Left renal pelvis (tissue), 4 donors: Measurements from ENCODE around the gene TBR1. TPM values are rescaled to one million over a fixed set of nuclear protein-coding genes. Genes with fewer than 3 reads are reported as not detected.

Source experiments
- DNase-seq, 4 donors: peaks; one replicate each; pipeline ENCODE4 v3.0.0-alpha.2; 2013; ENCODE audit warnings: low read depth in 4 of 4, low spot score in 3 of 4
- polyA plus RNA-seq, 4 donors: library from polyadenylated mRNA; unstranded; fragments of 120-200 nt; gene quantifications; one replicate each; pipeline ENCODE4 v1.2.1, GENCODE V29; 2013; ENCODE audit not compliant: insufficient read length in 4 of 4

TBR1 gene
- polyA plus RNA-seq, 4 donors: 0.03 TPM; not detected in 3

DNA sequence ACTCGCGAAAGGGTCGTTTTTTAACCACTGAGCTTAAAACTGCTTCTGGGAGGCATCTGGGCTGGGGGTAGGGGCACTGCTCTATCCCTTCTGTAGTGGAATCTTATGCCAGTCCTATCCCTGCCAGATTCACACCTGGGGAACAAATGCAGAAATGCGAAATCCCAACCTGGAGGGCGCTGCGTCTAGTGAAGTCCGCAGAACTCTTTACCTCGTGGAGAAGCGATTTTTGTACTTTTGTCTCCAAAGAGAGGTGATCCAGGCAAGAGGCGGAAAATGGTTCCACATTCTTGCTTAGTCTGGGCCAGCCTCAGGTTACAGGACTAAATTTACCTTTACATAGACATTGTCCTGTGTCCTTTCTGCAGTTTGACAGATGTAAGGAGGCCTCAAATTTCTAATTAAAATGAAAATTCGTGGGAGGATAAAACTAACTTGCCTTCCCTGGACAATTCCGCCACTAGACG lies 10.4 kb downstream of the TBR1 start:
- no peak for DNase-seq

DNA sequence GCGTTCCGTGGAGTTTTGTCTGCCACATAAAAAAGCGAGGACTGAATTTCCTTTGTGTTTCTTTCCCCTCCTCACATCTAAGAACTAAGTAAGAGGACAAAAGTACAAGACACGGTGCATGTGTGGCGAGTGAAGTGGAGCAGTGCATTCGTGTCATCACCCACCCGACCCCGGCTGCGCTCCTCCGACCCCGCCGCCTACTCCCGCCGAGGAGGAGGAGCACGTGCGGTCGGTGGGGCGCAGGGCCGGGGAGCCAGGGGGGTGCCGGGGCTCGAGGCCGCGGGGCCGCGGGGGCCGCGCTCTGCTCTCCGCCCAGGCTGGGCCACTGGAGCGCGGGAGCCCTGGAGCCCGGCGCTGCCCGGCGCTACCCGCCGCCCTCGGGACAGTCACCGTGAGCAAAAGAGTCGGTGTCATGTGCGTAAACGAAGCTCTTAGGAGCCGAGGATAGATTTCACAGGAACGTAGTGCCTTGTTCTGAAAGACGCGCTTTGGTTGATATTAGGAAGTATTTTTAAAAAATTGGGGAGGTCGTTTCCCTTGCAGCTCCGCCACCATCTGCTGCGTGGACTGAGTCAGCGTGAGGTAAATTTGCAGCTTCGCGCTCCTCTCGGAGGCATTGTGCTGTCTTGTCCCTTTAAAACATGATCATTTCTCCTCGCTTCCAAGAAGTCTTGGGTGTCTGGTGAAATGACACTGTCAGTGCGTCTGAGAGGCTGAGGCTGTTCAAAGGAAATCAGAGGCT lies 11.0 kb downstream of the TBR1 start:
- no peak for DNase-seq

DNA sequence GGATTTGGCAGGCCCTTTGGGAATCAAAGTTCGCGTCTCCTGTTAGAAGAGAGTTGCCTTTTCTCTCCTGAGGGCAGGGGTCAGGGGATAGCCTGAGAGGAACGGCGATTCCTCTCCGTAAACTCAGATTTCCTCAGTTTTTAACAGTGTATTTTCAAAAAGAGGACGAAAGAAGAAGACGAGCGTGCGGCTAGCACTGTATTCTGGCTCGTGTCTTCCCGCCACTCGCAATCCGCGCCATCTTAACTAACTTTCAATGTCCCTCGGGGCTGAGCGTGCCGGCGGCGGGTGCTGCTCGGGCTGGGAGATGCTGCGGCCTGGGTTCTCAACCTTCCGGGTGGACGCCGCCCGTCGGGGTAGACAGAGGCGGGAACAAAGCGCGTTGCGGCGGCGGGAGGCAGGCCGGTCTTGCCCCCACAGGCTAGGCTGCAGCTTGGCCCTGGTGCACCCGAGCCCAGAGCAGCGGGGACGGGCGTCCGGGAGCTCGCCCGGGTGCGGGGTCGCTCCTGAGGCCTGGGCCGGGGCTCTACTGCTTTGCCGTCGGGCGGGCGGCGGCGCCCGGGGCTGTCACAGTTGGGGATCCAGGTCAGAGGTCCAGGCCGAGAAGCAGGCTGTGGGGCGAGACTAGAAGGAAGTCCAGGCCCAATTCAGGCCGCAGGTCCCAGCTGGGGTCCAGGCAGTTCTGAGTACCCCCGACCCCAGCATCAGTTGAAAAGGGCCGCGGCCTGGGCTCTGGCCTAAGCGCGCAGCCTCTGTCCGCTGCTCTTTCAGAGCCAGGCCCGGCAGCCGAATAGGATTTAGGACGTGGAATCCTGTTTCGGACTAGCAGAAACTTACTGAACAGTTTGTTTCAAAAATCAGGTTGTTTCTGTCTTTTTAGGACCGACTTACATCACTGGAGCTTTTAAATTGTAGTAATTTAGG lies 11.8 kb downstream of the TBR1 start:
- no peak for DNase-seq

DNA sequence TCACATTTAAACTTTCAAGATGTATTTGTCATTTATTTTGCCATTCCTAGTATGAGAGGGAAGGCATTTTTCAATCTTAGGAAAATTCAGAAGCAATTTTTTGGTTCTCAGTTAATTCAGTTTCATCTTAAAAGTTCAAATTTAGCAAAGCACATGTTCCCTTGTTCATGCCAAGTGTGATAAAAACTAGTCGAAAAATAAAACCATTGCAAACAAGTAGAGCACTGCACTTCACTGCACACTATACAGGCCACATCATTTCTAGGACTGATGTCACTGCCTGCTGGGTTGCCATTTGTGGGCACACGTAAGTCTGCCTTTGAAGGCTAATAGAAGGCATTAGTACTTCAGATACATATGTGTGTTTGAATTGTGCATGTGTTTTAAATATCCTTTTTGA lies 14.3 kb downstream of the TBR1 start:
- DNase-seq: no peak

- no peak for DNase-seq
Measured at GRCh38 chr2:161432107-161432506, 16.0 kb downstream of the TBR1 start.

DNA sequence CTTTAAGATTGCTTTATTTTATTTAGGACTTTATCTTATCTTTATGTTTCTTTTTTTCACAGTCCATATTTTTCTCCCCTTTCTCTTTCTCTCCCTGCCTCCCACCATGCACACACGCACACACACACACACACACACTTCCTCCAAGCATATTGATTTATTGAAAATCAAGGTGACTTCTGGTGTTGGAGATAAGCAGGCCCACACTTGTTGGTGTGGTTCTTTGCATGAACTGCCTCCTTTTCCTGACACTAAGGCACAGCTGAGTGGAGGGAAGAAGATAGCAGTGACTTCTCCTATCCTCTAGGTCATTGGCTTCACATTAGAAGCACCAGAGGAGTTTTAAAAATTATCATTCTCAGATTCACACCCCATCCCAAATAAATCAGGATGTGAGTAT lies 18.0 kb downstream of the TBR1 start:
- no peak for DNase-seq

DNA sequence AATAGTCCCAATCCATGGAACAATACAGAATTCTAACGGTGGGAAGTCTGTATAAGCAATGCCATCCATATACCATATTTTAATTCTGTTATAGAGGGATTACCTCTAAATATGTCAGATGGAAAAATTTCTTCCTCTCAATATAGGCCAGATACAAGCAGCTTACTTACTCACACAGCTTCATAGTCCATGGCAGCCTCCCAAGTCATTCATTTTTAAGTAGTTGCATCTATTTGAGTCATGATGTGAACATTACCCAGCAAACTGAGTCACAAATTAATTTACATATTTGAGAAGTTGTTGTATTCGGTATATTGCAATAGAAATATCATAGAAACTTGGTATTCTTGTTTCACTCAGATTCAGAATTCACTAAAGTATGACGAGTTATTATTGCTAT lies 20.3 kb downstream of the TBR1 start:
- no peak for DNase-seq

- no peak for DNase-seq
Measured at GRCh38 chr2:161438598-161438997, 22.5 kb downstream of the TBR1 start.

- no peak for DNase-seq
Measured at GRCh38 chr2:161445097-161445496, 29.0 kb downstream of the TBR1 start.

GRCh38 chr2:161448431-161448830 lies 32.3 kb downstream of the TBR1 start:
- DNase-seq: no peak

DNA sequence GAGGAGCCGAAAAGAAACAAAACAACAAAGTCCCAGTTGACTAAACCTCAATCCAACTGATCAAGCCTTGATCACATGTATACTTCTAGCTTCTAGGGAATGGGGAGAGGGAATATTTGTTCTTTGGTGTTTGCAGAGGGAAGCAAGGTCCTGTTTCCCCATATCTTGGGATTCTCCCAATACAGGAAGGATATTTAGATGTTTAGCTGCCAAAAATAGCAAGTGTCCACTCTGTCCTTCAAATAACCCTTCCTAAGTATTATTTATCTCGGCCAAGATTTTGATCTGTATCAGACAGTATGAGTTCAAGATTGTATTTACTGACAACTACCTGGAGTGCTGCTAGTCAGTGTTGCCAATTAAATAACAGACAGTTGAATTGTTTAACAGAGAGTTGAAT lies 55.5 kb downstream of the TBR1 start:
- no peak for DNase-seq

GRCh38 chr2:161474920-161475319 lies 58.8 kb downstream of the TBR1 start:
- DNase-seq: no peak

Other genes with a start within 250 kb of the TBR1 start
- gene PSMD14, start 107.9 kb upstream of the TBR1 start, polyA plus RNA-seq: 10 to 100 TPM; 36.8 to 60.0 (median 50.3) TPM
- gene SLC4A10, start 208.1 kb downstream of the TBR1 start, polyA plus RNA-seq: under 1 TPM; 0.03 to 0.19 (median 0.05) TPM